KMS-11 (cell line): Measurements from ENCODE around the gene GEN1.

Experiments used
- H2AFZ ChIP-seq: fragments of 200-600 bp; sonication (generic); 2 replicates; pipeline ENCODE4 v1.6.1; 2016; ENCODE audit warnings: antibody characterized with exemption, mixed run types, low read depth
- H3K27ac ChIP-seq: fragments of 200-600 bp; sonication (generic); 2 replicates; pipeline ENCODE4 v1.6.1; 2016; ENCODE audit warnings: mild to moderate bottlenecking, mixed run types
- H3K27me3 ChIP-seq: fragments of 200-600 bp; sonication (generic); 2 replicates; pipeline ENCODE4 v1.6.1; 2017; ENCODE audit warnings: mild to moderate bottlenecking, low read depth, mixed run types, moderate library complexity; ENCODE audit not compliant: insufficient read depth
- H3K36me3 ChIP-seq: fragments of 200-600 bp; sonication (generic); 2 replicates; pipeline ENCODE4 v1.6.1; 2017; ENCODE audit warnings: mild to moderate bottlenecking, mixed run types; ENCODE audit not compliant: insufficient read depth
- H3K4me1 ChIP-seq: fragments of 200-600 bp; sonication (generic); 2 replicates; pipeline ENCODE4 v1.6.1; 2016; ENCODE audit warnings: mild to moderate bottlenecking, low read depth, mixed run types; ENCODE audit not compliant: poor library complexity, severe bottlenecking
- H3K4me2 ChIP-seq: fragments of 200-600 bp; sonication (generic); 2 replicates; pipeline ENCODE4 v1.7.0; 2016; ENCODE audit warnings: mild to moderate bottlenecking, mixed run types
- H3K4me3 ChIP-seq: fragments of 200-600 bp; sonication (generic); IDR thresholded peaks from 2 replicates; pipeline ENCODE4 v1.6.1; 2017; ENCODE audit warnings: low read depth, low read length, mixed read lengths; ENCODE audit not compliant: insufficient read depth
- H3K79me2 ChIP-seq: fragments of 200-600 bp; sonication (generic); 2 replicates; pipeline ENCODE4 v1.6.1; 2016; ENCODE audit warnings: low read depth, mixed run types; ENCODE audit not compliant: insufficient read depth
- H3K9ac ChIP-seq: fragments of 200-600 bp; sonication (generic); 2 replicates; pipeline ENCODE4 v1.6.1; 2016; ENCODE audit warnings: mild to moderate bottlenecking, mixed run types
- H4K20me1 ChIP-seq: fragments of 200-600 bp; sonication (generic); 2 replicates; pipeline ENCODE4 v1.6.1; 2016; ENCODE audit warnings: mild to moderate bottlenecking, mixed run types; ENCODE audit not compliant: insufficient read depth
- TF ChIP-seq, protein P1 (sequence below): fragments of 200-600 bp; sonication (generic); conservative IDR thresholded peaks from 2 replicates; pipeline ENCODE4 v1.6.1; 2017; ENCODE audit warnings: low read depth, mild to moderate bottlenecking, antibody characterized with exemption, low read length, moderate library complexity, mixed read lengths

The GEN1 gene

DNA sequence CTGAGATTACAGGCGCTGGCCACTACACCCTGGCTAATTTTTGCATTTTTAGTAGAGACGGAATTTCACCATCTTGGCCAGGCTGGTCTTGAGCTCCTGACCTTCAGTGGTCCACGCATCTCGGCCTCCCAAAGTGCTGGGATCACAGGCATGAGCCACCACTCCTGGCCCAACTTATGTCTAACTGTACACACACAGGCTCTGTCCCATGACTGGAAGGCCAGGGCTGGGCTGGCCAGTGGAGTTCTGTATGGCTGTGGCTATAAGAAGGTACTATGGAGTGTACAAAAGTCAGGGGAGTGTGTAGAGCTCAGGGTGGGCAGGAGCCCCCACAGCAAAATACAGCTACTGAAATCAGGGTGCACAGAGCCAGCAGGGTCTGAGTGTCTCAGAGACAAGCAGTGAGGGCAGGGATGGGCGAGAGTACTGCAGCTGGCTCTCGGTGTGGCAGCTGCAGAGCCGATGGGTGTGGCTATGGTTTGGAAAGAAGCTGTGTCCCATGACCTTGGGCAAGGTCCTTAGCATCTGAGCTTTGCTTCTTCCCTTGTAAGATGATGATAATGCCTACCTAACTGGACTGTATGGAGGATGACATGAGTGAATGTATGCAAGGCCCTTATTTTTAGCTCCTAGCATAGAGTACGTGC lies 51.9 kb downstream of the GEN1 start:
- Histone ChIP-seq H3K36me3 (no peaks in the 10 kb centered on the region), H2AFZ (no peak overlapping the region), H3K4me3 (no peak overlapping the region), H3K4me2 (no peak overlapping the region), H3K27ac (no peak overlapping the region), H3K9ac (no peak overlapping the region), H3K79me2 (no peaks in the 10 kb centered on the region), H3K27me3 (peaks cover 3% of the 10 kb centered on the region; the same call in 1 of the 2 replicates), H4K20me1 (no peaks in the 10 kb centered on the region), H3K4me1 (no peaks in the 10 kb centered on the region)
- TF ChIP-seq, protein P1, sequence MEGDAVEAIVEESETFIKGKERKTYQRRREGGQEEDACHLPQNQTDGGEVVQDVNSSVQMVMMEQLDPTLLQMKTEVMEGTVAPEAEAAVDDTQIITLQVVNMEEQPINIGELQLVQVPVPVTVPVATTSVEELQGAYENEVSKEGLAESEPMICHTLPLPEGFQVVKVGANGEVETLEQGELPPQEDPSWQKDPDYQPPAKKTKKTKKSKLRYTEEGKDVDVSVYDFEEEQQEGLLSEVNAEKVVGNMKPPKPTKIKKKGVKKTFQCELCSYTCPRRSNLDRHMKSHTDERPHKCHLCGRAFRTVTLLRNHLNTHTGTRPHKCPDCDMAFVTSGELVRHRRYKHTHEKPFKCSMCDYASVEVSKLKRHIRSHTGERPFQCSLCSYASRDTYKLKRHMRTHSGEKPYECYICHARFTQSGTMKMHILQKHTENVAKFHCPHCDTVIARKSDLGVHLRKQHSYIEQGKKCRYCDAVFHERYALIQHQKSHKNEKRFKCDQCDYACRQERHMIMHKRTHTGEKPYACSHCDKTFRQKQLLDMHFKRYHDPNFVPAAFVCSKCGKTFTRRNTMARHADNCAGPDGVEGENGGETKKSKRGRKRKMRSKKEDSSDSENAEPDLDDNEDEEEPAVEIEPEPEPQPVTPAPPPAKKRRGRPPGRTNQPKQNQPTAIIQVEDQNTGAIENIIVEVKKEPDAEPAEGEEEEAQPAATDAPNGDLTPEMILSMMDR = no peak

DNA sequence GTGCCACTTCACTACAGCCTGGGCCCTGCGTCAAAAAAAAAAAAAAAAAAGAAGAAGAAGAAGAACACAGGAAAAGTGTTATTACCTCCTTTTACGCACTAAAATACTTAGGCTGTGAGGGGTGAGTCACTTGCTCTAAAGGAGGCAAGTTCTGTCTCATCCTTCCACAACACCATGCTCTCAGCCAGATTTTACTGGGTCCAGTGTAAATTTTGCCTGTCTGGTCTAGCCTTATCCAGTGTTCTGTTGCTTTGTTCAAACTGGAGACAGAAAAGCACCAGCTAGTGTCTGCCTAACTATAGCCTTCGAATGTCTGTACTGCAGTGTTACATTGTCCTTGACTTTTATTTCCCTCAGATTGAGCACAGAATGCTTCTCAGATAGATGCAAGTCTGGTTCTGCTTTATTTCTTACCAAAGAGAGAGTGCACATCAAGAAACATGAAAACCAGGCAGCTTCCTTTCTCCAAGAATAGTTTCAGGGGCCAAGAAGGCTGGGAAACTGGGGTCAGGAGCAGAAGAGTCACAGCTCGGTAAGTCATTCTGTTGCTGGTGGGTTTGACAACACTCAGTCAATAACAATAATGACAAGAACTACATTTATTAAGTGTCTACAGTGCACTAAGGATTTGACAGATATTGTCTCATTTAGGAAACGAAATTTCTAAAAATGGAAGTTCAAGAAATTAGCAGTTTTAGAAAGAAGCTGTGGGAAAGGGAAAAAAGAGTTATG lies 59.2 kb downstream of the GEN1 start:
- Histone ChIP-seq H3K79me2 (no peaks in the 10 kb centered on the region), H3K27me3 (no peaks in the 10 kb centered on the region), H3K9ac (no peak overlapping the region), H3K27ac (no peak overlapping the region), H3K4me1 (peaks cover 10% of the 10 kb centered on the region), H4K20me1 (no peaks in the 10 kb centered on the region), H2AFZ (no peak overlapping the region), H3K4me2 (no peak overlapping the region), H3K4me3 (no peak overlapping the region), H3K36me3 (no peaks in the 10 kb centered on the region)
- TF ChIP-seq, protein P1 = no peak

DNA sequence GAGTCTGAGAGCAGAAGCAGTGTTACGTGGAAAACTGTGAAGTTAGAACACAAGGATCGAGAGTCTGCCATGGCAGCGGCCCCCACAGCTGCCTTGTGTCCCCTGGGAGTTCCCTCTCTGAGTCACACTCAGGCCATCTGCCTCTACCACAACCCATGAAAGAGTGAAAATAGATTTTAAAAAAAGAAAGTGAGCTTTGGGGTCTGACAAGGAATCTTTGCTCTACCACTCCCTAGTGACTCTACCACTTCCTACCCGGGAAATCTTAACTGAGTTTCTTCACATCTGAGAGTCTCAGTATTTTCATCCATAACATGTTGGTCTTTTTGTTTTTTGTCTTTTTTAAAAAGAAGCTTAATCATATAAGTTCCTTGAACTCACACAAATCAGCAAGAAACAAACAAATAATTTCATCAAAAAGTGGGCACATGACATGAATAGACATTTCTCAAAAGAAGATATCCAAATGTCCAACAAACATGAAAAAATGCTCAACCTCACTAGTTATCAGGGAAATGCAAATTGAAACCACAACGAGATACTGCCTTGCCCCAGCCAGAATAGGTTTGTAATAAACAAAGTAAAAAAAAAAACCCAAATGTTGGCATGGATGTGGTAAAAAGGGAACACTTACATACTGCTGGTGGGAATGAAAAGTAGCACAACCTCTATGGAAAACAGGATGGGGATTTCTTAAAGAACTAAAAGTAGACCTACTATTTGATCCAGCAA lies 60.0 kb downstream of the GEN1 start:
- Histone ChIP-seq H3K27me3 (no peaks in the 10 kb centered on the region), H3K4me1 (peaks cover 10% of the 10 kb centered on the region), H2AFZ (no peak overlapping the region), H3K27ac (no peak overlapping the region), H3K4me2 (no peak overlapping the region), H3K36me3 (no peaks in the 10 kb centered on the region), H3K79me2 (no peaks in the 10 kb centered on the region), H3K4me3 (no peak overlapping the region), H4K20me1 (no peaks in the 10 kb centered on the region), H3K9ac (no peak overlapping the region)
- TF ChIP-seq, protein P1 = no peak

DNA sequence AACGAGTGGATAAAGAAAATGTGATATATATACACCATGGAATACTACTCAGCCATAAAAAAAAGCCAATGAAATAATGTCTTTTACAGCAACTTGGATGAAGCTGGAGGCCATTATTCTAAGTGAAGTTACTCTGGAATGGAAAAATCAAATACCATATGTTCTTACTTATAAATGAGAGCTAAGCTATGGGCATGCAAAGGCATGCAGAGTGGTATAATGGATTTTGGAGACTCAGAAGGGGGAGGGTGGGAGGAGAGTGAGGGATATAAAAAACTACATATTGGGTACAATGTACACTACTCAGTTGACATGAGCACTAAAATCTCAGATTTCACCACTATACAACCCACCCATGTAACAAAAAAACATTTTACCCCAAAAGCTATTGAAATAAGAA lies 60.7 kb downstream of the GEN1 start:
- Histone ChIP-seq H3K27me3 (no peaks in the 10 kb centered on the region), H3K4me3 (no peak overlapping the region), H3K4me2 (no peak overlapping the region), H3K79me2 (no peaks in the 10 kb centered on the region), H3K36me3 (no peaks in the 10 kb centered on the region), H3K4me1 (peaks cover 10% of the 10 kb centered on the region), H2AFZ (no peak overlapping the region), H3K9ac (no peak overlapping the region), H3K27ac (no peak overlapping the region), H4K20me1 (no peaks in the 10 kb centered on the region)
- TF ChIP-seq, protein P1 = no peak
